CD14-positive monocyte (primary cell): ENCODE data around the gene CC2D1A. TPM values are rescaled to one million over a fixed set of nuclear protein-coding genes. Genes with fewer than 3 reads are reported as not detected.

Experiments
- DNase-seq, 3 donors: peaks; one replicate each; pipeline ENCODE4 v3.0.0-alpha.2; 2011 to 2022
- H2AFZ ChIP-seq: 2 replicates; pipeline ENCODE4 v1.6.0; 2012; ENCODE audit warnings: mild to moderate bottlenecking, low read depth, low read length, inconsistent platforms; ENCODE audit not compliant: insufficient read depth, poor library complexity, severe bottlenecking
- H3K27ac ChIP-seq, 2 donors: 1 replicate in 1 of 2; 2 replicates in 1 of 2; pipeline ENCODE4 v1.5.1; 2012 to 2013; ENCODE audit warnings: low read length in 2 of 2, control low read depth in 1 of 2, inconsistent platforms in 1 of 2, low read depth in 1 of 2, mild to moderate bottlenecking in 1 of 2
- H3K27me3 ChIP-seq, 2 donors: one replicate each; pipeline versions ENCODE4 v1.6.0 to v1.6.1; 2011 to 2013; ENCODE audit warnings: low read length in 2 of 2; ENCODE audit not compliant: control insufficient read depth in 2 of 2, insufficient read depth in 2 of 2
- H3K36me3 ChIP-seq, 2 donors: replicated peaks in 1 of 2; 1 replicate in 1 of 2; 2 replicates in 1 of 2; pipeline versions ENCODE4 v1.5.1 to v1.6.1; 2012 to 2013; ENCODE audit warnings: low read length in 2 of 2, control low read depth in 1 of 2, inconsistent platforms in 1 of 2, mild to moderate bottlenecking in 1 of 2; ENCODE audit not compliant: insufficient read depth in 2 of 2, control insufficient read depth in 1 of 2
- H3K4me1 ChIP-seq, 2 donors: 1 replicate in 1 of 2; 2 replicates in 1 of 2; pipeline versions ENCODE4 v1.5.1 to v1.6.1; 2012 to 2013; ENCODE audit warnings: low read length in 2 of 2, control low read depth in 1 of 2, inconsistent platforms in 1 of 2, mild to moderate bottlenecking in 1 of 2, moderate library complexity in 1 of 2; ENCODE audit not compliant: insufficient read depth in 2 of 2, control insufficient read depth in 1 of 2
- H3K4me2 ChIP-seq: replicated peaks from 2 replicates; pipeline ENCODE3; 2012; ENCODE audit warnings: low read length, moderate library complexity, mild to moderate bottlenecking; ENCODE audit not compliant: poor library complexity, severe bottlenecking; ENCODE audit errors: extremely low read depth
- H3K4me3 ChIP-seq, 3 experiments: fragments of 200-600 bp in 1 of 3; sonication (generic) in 1 of 3; replicated peaks in 1 of 3; 1 replicate in 2 of 3; 2 replicates in 1 of 3; pipeline ENCODE4 v1.5.1; 2011 to 2013; ENCODE audit warnings: low read length in 3 of 3, mild to moderate bottlenecking in 3 of 3, control low read depth in 2 of 3, low read depth in 2 of 3, inconsistent platforms in 1 of 3, moderate library complexity in 1 of 3
- H3K79me2 ChIP-seq: 2 replicates; pipeline ENCODE4 v1.6.0; 2012; ENCODE audit warnings: mild to moderate bottlenecking, control low read depth, inconsistent platforms, low read length, moderate library complexity; ENCODE audit not compliant: insufficient read depth
- H3K9ac ChIP-seq: 2 replicates; pipeline ENCODE4 v1.6.0; 2017; ENCODE audit warnings: low read length, mild to moderate bottlenecking; ENCODE audit not compliant: insufficient read depth, poor library complexity, severe bottlenecking
- H3K9me3 ChIP-seq, 2 donors: replicated peaks in 1 of 2; 1 replicate in 1 of 2; 2 replicates in 1 of 2; pipeline versions ENCODE4 v1.5.1 to v1.6.1; 2012 to 2013; ENCODE audit warnings: low read length in 2 of 2, control low read depth in 1 of 2; ENCODE audit not compliant: control insufficient read depth in 1 of 2, insufficient read depth in 1 of 2
- H4K20me1 ChIP-seq: 2 replicates; pipeline ENCODE4 v1.6.0; 2012; ENCODE audit warnings: mild to moderate bottlenecking, low read length, control low read depth, moderate library complexity; ENCODE audit not compliant: insufficient read depth
- H3K27ac Mint-ChIP-seq, 7 donors: one replicate each; pipeline ENCODE4 v1.8.0; 2020; ENCODE audit warnings: mild to moderate bottlenecking in 7 of 7, mixed read lengths in 7 of 7, moderate library complexity in 6 of 7, inconsistent platforms in 2 of 7
- H3K27me3 Mint-ChIP-seq, 3 donors: one replicate each; pipeline ENCODE4 v1.8.0; 2021 to 2022; ENCODE audit warnings: low read depth in 3 of 3, mild to moderate bottlenecking in 3 of 3, mixed read lengths in 3 of 3, moderate library complexity in 3 of 3, inconsistent platforms in 1 of 3
- H3K36me3 Mint-ChIP-seq, 2 donors: one replicate each; pipeline ENCODE4 v1.8.0; 2020; ENCODE audit warnings: mixed read lengths in 2 of 2, inconsistent platforms in 1 of 2, mild to moderate bottlenecking in 1 of 2
- H3K4me1 Mint-ChIP-seq: one replicate; pipeline ENCODE4 v1.8.0; 2020; ENCODE audit warnings: mild to moderate bottlenecking, mixed read lengths
- H3K4me3 Mint-ChIP-seq, 2 donors: one replicate each; pipeline ENCODE4 v1.8.0; 2020; ENCODE audit warnings: mild to moderate bottlenecking in 2 of 2, mixed read lengths in 2 of 2, moderate library complexity in 1 of 2
- H3K9me3 Mint-ChIP-seq, 7 donors: one replicate each; pipeline ENCODE4 v1.8.0; 2020 to 2022; ENCODE audit warnings: mixed read lengths in 7 of 7, mild to moderate bottlenecking in 6 of 7, moderate library complexity in 6 of 7, inconsistent platforms in 2 of 7
- CTCF ChIP-seq: fragments of 200-600 bp; IDR thresholded peaks from one replicate; pipeline ENCODE4 v1.8.0; 2022; ENCODE audit warnings: antibody characterized with exemption, mild to moderate bottlenecking
- WGBS: methylation state at CpG from one replicate; pipeline ENCODE4 v1.1.5; 2013; ENCODE audit warnings: missing lambda C conversion rate; ENCODE audit not compliant: insufficient coverage; 5-methylcytosine and 5-hydroxymethylcytosine counted together
- intact Hi-C, 2 donors: fragments of 100-400 bp; cut with micrococcal nuclease; formaldehyde crosslinking; loops; one replicate each; pipeline versions ENCODE4 v1.15.0 to v1.15.1; 2023
- polyA plus RNA-seq, 3 donors: library from polyadenylated mRNA; depleted of rRNA in 1 of 3; unstranded in 2 of 3; stranded (reverse) in 1 of 3; fragments of 300-500 nt in 2 of 3; fragments of >200 nt in 1 of 3; fragmentation: Illumina TruSeq in 2 of 3; gene quantifications; 1 replicate in 2 of 3; 2 replicates in 1 of 3; pipeline ENCODE4 v1.2.3, GENCODE V29; 2012 to 2021

The CC2D1A gene
- polyA plus RNA-seq, 3 donors = 4.6 to 27.0 (median 6.2) TPM

GRCh38 chr19:13881251-13881691 is 24.7 kb upstream of the CC2D1A start:
- Mint-ChIP-seq H3K4me1 (peaks cover 33% of the 10 kb centered on the region), H3K4me3 (peak overlapping the region in 1 of 2 donors; percentile 30), H3K27me3 (peaks cover 11 to 34% (median 18%) of the 10 kb centered on the region in 3 donors), H3K27ac (peak overlapping the region in 5 of 7 donors; percentile 26 to 93 (median 89)), H3K9me3 (peaks cover 0 to 4% (median 0%) of the 10 kb centered on the region in 7 donors), H3K36me3 (no peaks in the 10 kb centered on the region)
- no peaks in the 10 kb centered on the region for H3K9me3 ChIP-seq
- no peaks in the 10 kb centered on the region for H3K79me2 ChIP-seq
- 11% methylated on average over 9 of the region's 12 CpGs for WGBS
- H3K27me3 ChIP-seq = peaks cover 0 to 16% of the 10 kb centered on the region in 2 donors
- intact Hi-C loops = loop anchor here (2.0 to 10.0 kb wide), 5 partner anchors 164 to 464 kb away; partner anchors contain the start of genes ASF1B (in 1 of the 2) and MISP3 (in 1 of the 2)
- no peak for TF ChIP-seq CTCF
- peaks cover 31 to 40% of the 10 kb centered on the region in 2 donors for H3K4me1 ChIP-seq
- DNase-seq = no peak
- H4K20me1 ChIP-seq = no peaks in the 10 kb centered on the region
- peak overlapping the region; percentile 68 for H2AFZ ChIP-seq
- H3K36me3 ChIP-seq = no peaks in the 10 kb centered on the region
- H3K9ac ChIP-seq = no peak overlapping the region
- peak overlapping the region in 1 of 2 donors; percentile 12 for H3K27ac ChIP-seq
- peak overlapping the region; percentile 27 for H3K4me2 ChIP-seq
- H3K4me3 ChIP-seq = peak overlapping the region in 1 of 3 experiments; percentile 23

DNA sequence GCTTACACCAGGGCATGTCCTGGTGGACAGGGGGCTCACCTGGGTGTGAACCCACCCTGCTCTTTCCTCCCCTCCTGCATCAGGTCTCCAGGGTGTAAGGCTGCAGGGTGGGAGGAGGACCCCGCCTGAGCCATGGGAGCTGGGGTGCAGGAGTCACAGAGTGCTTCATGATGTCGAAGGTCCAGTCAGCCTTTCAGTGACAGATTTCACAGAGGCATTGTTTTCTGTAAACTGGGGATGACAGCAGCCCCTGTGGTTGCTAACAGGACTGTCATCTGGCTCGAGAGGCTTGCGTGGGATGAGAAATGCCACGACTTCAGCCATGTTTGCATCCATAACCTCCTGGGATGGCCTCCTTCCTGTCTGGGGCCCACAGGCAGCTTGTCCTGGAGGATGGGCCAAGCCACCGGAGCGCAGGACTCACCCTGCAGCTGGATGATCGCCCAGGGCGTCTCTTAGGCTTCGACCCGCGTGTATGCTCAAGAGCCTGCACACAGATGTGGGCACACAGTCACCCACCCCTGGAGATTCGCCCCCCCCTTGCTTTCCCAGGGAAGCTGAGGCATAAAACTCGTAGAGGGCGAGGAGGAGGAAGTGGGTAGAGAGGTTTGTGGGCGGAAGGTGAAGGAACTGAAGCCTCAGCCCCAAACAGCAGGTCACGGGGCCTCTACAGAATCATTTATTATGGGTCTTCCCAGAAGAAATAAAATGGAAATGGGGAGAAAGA is 24.1 kb upstream of the CC2D1A start:
- H3K4me1 ChIP-seq = peaks cover 31 to 40% of the 10 kb centered on the region in 2 donors
- WGBS = 2% methylated on average over 10 of the region's 17 CpGs
- H3K9me3 ChIP-seq = no peaks in the 10 kb centered on the region

More for the DNA sequence above, 24.1 kb upstream of the CC2D1A start:
- Histone ChIP-seq H3K9ac (no peak overlapping the region), H2AFZ (peak overlapping the region; percentile 68), H3K36me3 (no peaks in the 10 kb centered on the region), H4K20me1 (no peaks in the 10 kb centered on the region), H3K4me2 (peak overlapping the region; percentile 27), H3K79me2 (no peaks in the 10 kb centered on the region), H3K27me3 (peaks cover 0 to 16% of the 10 kb centered on the region in 2 donors), H3K27ac (peak overlapping the region in 1 of 2 donors; percentile 12), H3K4me3 (peak overlapping the region in 1 of 3 experiments; percentile 23)
- DNase-seq = peak in 2 of 3 donors; percentile 46 to 67
- H3K4me1 Mint-ChIP-seq = peaks cover 33% of the 10 kb centered on the region
- H3K9me3 Mint-ChIP-seq = peaks cover 0 to 4% (median 0%) of the 10 kb centered on the region in 7 donors
- H3K36me3 Mint-ChIP-seq = no peaks in the 10 kb centered on the region
- peak overlapping the region in 1 of 2 donors; percentile 60 for H3K4me3 Mint-ChIP-seq
- no peak for TF ChIP-seq CTCF
- peak overlapping the region in 6 of 7 donors; percentile 13 to 74 (median 58) for H3K27ac Mint-ChIP-seq
- H3K27me3 Mint-ChIP-seq = peaks cover 11 to 34% (median 20%) of the 10 kb centered on the region in 3 donors
- intact Hi-C loops = loop anchor here (2.0 to 10.0 kb wide), 5 partner anchors 163 to 463 kb away; partner anchors contain the start of genes ASF1B (in 1 of the 2) and MISP3 (in 1 of the 2)
